ENCODE results near the gene TCEA3.
A peak's percentile ranks its signal among the peaks of the same experiment; 100 is the strongest.

TCEA3 gene

DNA sequence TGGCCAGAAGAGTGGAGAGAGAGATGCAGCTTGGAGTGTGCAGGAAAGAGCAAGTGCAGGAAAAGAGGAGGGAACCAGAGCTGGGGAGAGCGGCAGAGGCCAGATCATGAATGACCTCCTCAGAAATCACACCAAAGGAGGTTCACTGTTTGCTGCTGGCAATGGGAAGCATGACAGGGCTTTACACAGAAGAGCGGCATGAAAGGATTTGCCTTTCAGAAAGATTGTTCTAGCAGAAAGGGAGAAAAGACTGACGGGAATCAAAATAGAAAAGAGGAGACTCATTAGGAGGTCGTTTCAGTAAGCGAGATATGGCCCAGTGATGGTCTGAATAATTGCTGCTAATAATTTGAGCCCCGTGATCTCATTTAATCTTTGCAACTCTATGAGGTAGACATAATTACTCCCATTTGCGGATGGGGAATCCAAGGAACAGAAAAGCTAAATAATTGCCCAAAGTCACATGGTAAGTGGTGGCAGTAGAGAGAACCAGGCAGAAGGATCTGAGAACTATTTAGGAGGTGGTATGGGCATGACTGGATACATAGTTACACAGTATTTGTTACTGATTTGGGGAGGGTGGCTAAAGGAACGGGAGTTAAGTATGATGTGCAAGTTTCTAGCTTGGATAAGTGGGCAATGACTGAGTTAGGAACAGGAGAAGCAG lies 67.9 kb downstream of the TCEA3 start:
- no peaks in the 10 kb centered on the region for H3K27me3 ChIP-seq (ENCODE audit: control insufficient read depth in 1 of 2, insufficient read depth in 1 of 2, low read length in 2 of 2)
- no peak overlapping the region for H3K23ac ChIP-seq (ENCODE audit: low read length in 2 of 2)
- H2AK5ac ChIP-seq (ENCODE audit: low read length, severe bottlenecking), result no peak overlapping the region
- WGBS, result 95% methylated on average over 8 of the region's 8 CpGs
- no peak overlapping the region for H3K14ac ChIP-seq (ENCODE audit: low read length in 2 of 2)
- no peak overlapping the region for H3K18ac ChIP-seq (ENCODE audit: low read depth in 1 of 2, low read length in 2 of 2)
- no peak overlapping the region for H2BK15ac ChIP-seq (ENCODE audit: low read depth, poor library complexity, severe bottlenecking)
- no peak overlapping the region for H4K91ac ChIP-seq (ENCODE audit: low read length)
- no peak overlapping the region for H2BK120ac ChIP-seq (ENCODE audit: low read depth, low read length)
- no peak overlapping the region for H3K4me2 ChIP-seq (ENCODE audit: low read length, poor library complexity, severe bottlenecking)
- no peak overlapping the region for H2BK5ac ChIP-seq (ENCODE audit: low read depth, low read length, poor library complexity, severe bottlenecking)
- DNase-seq, result no peak
- no peak overlapping the region for H2BK12ac ChIP-seq (ENCODE audit: low read length in 2 of 2)
- H3K79me1 ChIP-seq (replicated peaks; ENCODE audit: low read length, poor library complexity, severe bottlenecking), result peaks cover 8% of the 10 kb centered on the region
- H3K4me3 ChIP-seq (ENCODE audit: insufficient read depth in 1 of 2, low read depth in 1 of 2, low read length in 2 of 2), result no peak overlapping the region
- H3K9ac ChIP-seq (ENCODE audit: low read length), result no peak overlapping the region
- H3K27ac ChIP-seq (ENCODE audit: low read length, poor library complexity, severe bottlenecking), result no peak overlapping the region
- no peak overlapping the region for H4K8ac ChIP-seq (ENCODE audit: low read length)
- peaks cover 35% of the 10 kb centered on the region for H3K9me3 ChIP-seq (ENCODE audit: control insufficient read depth, low read length)
- no peak overlapping the region for H3K4ac ChIP-seq (ENCODE audit: low read depth in 1 of 2, low read length in 2 of 2)
- H2AFZ ChIP-seq (ENCODE audit: low read depth, low read length), result no peak overlapping the region
- no peaks in the 10 kb centered on the region for H3K4me1 ChIP-seq (ENCODE audit: control insufficient read depth, insufficient read depth, low read depth, low read length)
- peaks cover 12 to 49% of the 10 kb centered on the region in 2 experiments for H3K36me3 ChIP-seq (ENCODE audit: control insufficient read depth in 1 of 2, insufficient read depth in 2 of 2, low read depth in 1 of 2, low read length in 2 of 2)

DNA sequence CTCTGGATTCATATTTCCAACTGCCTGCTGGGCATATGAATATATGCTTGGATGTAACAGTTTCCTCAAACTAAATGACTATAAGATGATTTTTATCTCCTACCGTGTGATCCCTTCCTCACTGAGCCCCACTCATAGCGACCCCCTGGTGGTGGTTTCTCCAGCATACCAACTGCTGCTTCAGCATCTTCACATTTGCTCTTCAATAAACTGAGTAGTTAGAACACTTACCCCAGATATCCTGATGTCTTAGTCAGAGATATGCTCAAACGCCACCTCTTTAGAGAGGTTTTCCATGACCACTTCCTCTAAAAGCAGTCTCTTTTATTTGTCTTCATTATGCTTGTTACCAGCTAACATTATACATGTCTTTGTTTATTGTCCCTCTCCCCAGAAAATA lies 70.3 kb downstream of the TCEA3 start:
- no peaks in the 10 kb centered on the region for H3K79me1 ChIP-seq (replicated peaks; ENCODE audit: low read length, poor library complexity, severe bottlenecking)
- no peak overlapping the region for H3K4me2 ChIP-seq (ENCODE audit: low read length, poor library complexity, severe bottlenecking)
- no peak overlapping the region for H2BK5ac ChIP-seq (ENCODE audit: low read depth, low read length, poor library complexity, severe bottlenecking)
- no peak overlapping the region for H2AK5ac ChIP-seq (ENCODE audit: low read length, severe bottlenecking)
- H4K91ac ChIP-seq (ENCODE audit: low read length), result no peak overlapping the region
- no peak overlapping the region for H3K23ac ChIP-seq (ENCODE audit: low read length in 2 of 2)
- H2BK120ac ChIP-seq (ENCODE audit: low read depth, low read length), result no peak overlapping the region
- no peaks in the 10 kb centered on the region for H3K4me1 ChIP-seq (ENCODE audit: control insufficient read depth, insufficient read depth, low read depth, low read length)
- no peak overlapping the region for H4K8ac ChIP-seq (ENCODE audit: low read length)
- no peak overlapping the region for H3K14ac ChIP-seq (ENCODE audit: low read length in 2 of 2)
- 52% methylated on average over 3 of the region's 3 CpGs for WGBS
- no peak for DNase-seq
- no peak overlapping the region for H2BK12ac ChIP-seq (ENCODE audit: low read length in 2 of 2)
- H2BK15ac ChIP-seq (ENCODE audit: low read depth, poor library complexity, severe bottlenecking), result no peak overlapping the region
- H3K36me3 ChIP-seq (ENCODE audit: control insufficient read depth in 1 of 2, insufficient read depth in 2 of 2, low read depth in 1 of 2, low read length in 2 of 2), result peaks cover 7 to 25% of the 10 kb centered on the region in 2 experiments
- no peak overlapping the region for H3K18ac ChIP-seq (ENCODE audit: low read depth in 1 of 2, low read length in 2 of 2)
- H3K27ac ChIP-seq (ENCODE audit: low read length, poor library complexity, severe bottlenecking), result no peak overlapping the region
- H3K9me3 ChIP-seq (ENCODE audit: control insufficient read depth, low read length), result peaks cover 11% of the 10 kb centered on the region
- H3K9ac ChIP-seq (ENCODE audit: low read length), result no peak overlapping the region
- no peak overlapping the region for H3K4me3 ChIP-seq (ENCODE audit: insufficient read depth in 1 of 2, low read depth in 1 of 2, low read length in 2 of 2)
- H3K4ac ChIP-seq (ENCODE audit: low read depth in 1 of 2, low read length in 2 of 2), result no peak overlapping the region
- H2AFZ ChIP-seq (ENCODE audit: low read depth, low read length), result no peak overlapping the region
- no peaks in the 10 kb centered on the region for H3K27me3 ChIP-seq (ENCODE audit: control insufficient read depth in 1 of 2, insufficient read depth in 1 of 2, low read length in 2 of 2)

DNA sequence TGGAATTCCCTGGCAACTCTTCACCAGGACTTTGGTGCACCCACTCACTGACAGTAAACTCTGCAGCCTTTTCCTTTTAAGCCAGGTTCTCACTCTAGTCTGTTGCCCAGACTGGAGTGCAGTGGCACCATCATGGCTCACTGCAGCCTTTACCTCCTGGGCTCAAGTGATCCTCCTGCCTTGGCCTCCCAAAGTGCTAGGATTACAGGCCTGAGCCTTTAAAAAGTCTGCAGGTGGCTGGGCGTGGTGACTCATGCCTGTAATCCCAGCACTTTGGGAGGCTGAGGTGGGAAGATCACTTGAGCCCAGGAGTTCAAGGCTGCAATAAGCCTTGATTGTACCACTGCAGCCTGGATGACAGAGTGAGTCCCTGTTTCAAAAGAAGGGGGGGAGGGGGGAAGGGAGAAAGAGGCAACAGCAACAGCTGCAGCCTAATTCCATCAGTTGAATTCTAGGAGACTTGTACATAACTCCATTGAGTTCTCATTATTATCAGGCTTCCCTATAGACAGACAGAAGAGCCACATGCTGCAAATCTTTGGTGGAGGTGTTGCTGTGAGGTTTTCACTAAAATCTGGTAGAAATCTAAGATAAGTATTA lies 72.4 kb downstream of the TCEA3 start:
- Histone ChIP-seq H3K79me1 (replicated peaks; ENCODE audit: low read length, poor library complexity, severe bottlenecking) (no peaks in the 10 kb centered on the region), H3K23ac (ENCODE audit: low read length in 2 of 2) (no peak overlapping the region)

GRCh38 chr1:23345920-23346319 lies 78.6 kb downstream of the TCEA3 start:
- H3K14ac ChIP-seq (ENCODE audit: low read length in 2 of 2), result no peak overlapping the region
- peaks cover 4% of the 10 kb centered on the region for H3K79me1 ChIP-seq (replicated peaks; ENCODE audit: low read length, poor library complexity, severe bottlenecking)
- no peak overlapping the region for H3K23ac ChIP-seq (ENCODE audit: low read length in 2 of 2)
- H3K18ac ChIP-seq (ENCODE audit: low read depth in 1 of 2, low read length in 2 of 2), result no peak overlapping the region
- DNase-seq, result no peak
- H2BK120ac ChIP-seq (ENCODE audit: low read depth, low read length), result no peak overlapping the region
- H3K4me2 ChIP-seq (ENCODE audit: low read length, poor library complexity, severe bottlenecking), result no peak overlapping the region
- H3K9ac ChIP-seq (ENCODE audit: low read length), result no peak overlapping the region
- no peak overlapping the region for H4K91ac ChIP-seq (ENCODE audit: low read length)
- no peak overlapping the region for H3K4ac ChIP-seq (ENCODE audit: low read depth in 1 of 2, low read length in 2 of 2)
- H3K36me3 ChIP-seq (ENCODE audit: control insufficient read depth in 1 of 2, insufficient read depth in 2 of 2, low read depth in 1 of 2, low read length in 2 of 2), result no peaks in the 10 kb centered on the region
- peak overlapping the region; percentile 67 for H2BK15ac ChIP-seq (ENCODE audit: low read depth, poor library complexity, severe bottlenecking)
- no peak overlapping the region for H2AK5ac ChIP-seq (ENCODE audit: low read length, severe bottlenecking)
- no peak overlapping the region for H3K4me3 ChIP-seq (ENCODE audit: insufficient read depth in 1 of 2, low read depth in 1 of 2, low read length in 2 of 2)
- H2BK5ac ChIP-seq (ENCODE audit: low read depth, low read length, poor library complexity, severe bottlenecking), result no peak overlapping the region
- no peak overlapping the region for H3K27ac ChIP-seq (ENCODE audit: low read length, poor library complexity, severe bottlenecking)
- no peak overlapping the region for H2BK12ac ChIP-seq (ENCODE audit: low read length in 2 of 2)
- H3K9me3 ChIP-seq (ENCODE audit: control insufficient read depth, low read length), result no peaks in the 10 kb centered on the region
- H3K27me3 ChIP-seq (ENCODE audit: control insufficient read depth in 1 of 2, insufficient read depth in 1 of 2, low read length in 2 of 2), result no peaks in the 10 kb centered on the region
- no peaks in the 10 kb centered on the region for H3K4me1 ChIP-seq (ENCODE audit: control insufficient read depth, insufficient read depth, low read depth, low read length)
- H2AFZ ChIP-seq (ENCODE audit: low read depth, low read length), result no peak overlapping the region
- no peak overlapping the region for H4K8ac ChIP-seq (ENCODE audit: low read length)
- 99% methylated on average over 14 of the region's 14 CpGs for WGBS

More for the DNA sequence above, 72.4 kb downstream of the TCEA3 start:
- Histone ChIP-seq H3K36me3 (ENCODE audit: control insufficient read depth in 1 of 2, insufficient read depth in 2 of 2, low read depth in 1 of 2, low read length in 2 of 2) (peaks cover 0 to 8% of the 10 kb centered on the region in 2 experiments), H2BK12ac (ENCODE audit: low read length in 2 of 2) (no peak overlapping the region), H3K4ac (ENCODE audit: low read depth in 1 of 2, low read length in 2 of 2) (no peak overlapping the region), H2BK120ac (ENCODE audit: low read depth, low read length) (no peak overlapping the region), H2AK5ac (ENCODE audit: low read length, severe bottlenecking) (no peak overlapping the region), H4K91ac (ENCODE audit: low read length) (no peak overlapping the region), H2BK5ac (ENCODE audit: low read depth, low read length, poor library complexity, severe bottlenecking) (no peak overlapping the region), H3K4me1 (ENCODE audit: control insufficient read depth, insufficient read depth, low read depth, low read length) (no peaks in the 10 kb centered on the region), H3K9ac (ENCODE audit: low read length) (no peak overlapping the region), H2AFZ (ENCODE audit: low read depth, low read length) (no peak overlapping the region), H3K27ac (ENCODE audit: low read length, poor library complexity, severe bottlenecking) (no peak overlapping the region), H4K8ac (ENCODE audit: low read length) (no peak overlapping the region), H3K9me3 (ENCODE audit: control insufficient read depth, low read length) (no peaks in the 10 kb centered on the region), H3K18ac (ENCODE audit: low read depth in 1 of 2, low read length in 2 of 2) (no peak overlapping the region), H2BK15ac (ENCODE audit: low read depth, poor library complexity, severe bottlenecking) (no peak overlapping the region), H3K4me2 (ENCODE audit: low read length, poor library complexity, severe bottlenecking) (no peak overlapping the region), H3K14ac (ENCODE audit: low read length in 2 of 2) (no peak overlapping the region), H3K4me3 (ENCODE audit: insufficient read depth in 1 of 2, low read depth in 1 of 2, low read length in 2 of 2) (no peak overlapping the region), H3K27me3 (ENCODE audit: control insufficient read depth in 1 of 2, insufficient read depth in 1 of 2, low read length in 2 of 2) (no peaks in the 10 kb centered on the region)
- no peak for DNase-seq
- WGBS, result 81% methylated on average over 1 of the region's 1 CpG

All from mesenchymal stem cell (in vitro differentiated cells and primary cell).